OCI-LY7 (cell line): Measurements from ENCODE around the gene NPAT. TPM values are rescaled to one million over a fixed set of nuclear protein-coding genes. Genes with fewer than 3 reads are reported as not detected.
A peak's percentile ranks its signal among the peaks of the same experiment; 100 is the strongest.

Experiments
- BruUV-seq: library from RNA; stranded (reverse); fragments of 400-500 nt; replicated peaks from 2 replicates; lab custom pipeline; 2021; lab: Mats Ljungman, UMichigan
- CTCF ChIA-PET: fragments of 300-600 bp; sonication (Branson Sonifier 250); formaldehyde crosslinking; loops from one replicate; lab custom pipeline; 2022; ENCODE audit warnings: antibody characterized with exemption; ENCODE audit not compliant: unreplicated experiment; lab: Charles Lee
- POLR2A ChIA-PET: fragments of 300-600 bp; sonication (Branson Sonifier 250); formaldehyde crosslinking; loops from one replicate; lab custom pipeline; 2022; ENCODE audit warnings: antibody characterized with exemption; lab: Charles Lee
- DNase-seq: peaks from one replicate; pipeline ENCODE4 v3.0.0-alpha.2; 2015; ENCODE audit warnings: low spot score
- H2AFZ ChIP-seq: fragments of 200-600 bp; sonication (generic), shearing (Covaris generic); 2 replicates; pipeline ENCODE4 v1.6.1; 2014; ENCODE audit warnings: mild to moderate bottlenecking, antibody characterized with exemption, low read length, moderate library complexity
- H3K27ac ChIP-seq: fragments of 200-600 bp; sonication (generic); 2 replicates; pipeline ENCODE4 v1.5.1; 2014; ENCODE audit warnings: mixed run types, low read depth, mild to moderate bottlenecking, moderate library complexity, low read length, inconsistent platforms; ENCODE audit not compliant: poor library complexity, severe bottlenecking
- H3K36me3 ChIP-seq: fragments of 200-600 bp; sonication (generic); 2 replicates; pipeline ENCODE4 v1.6.1; 2014; ENCODE audit warnings: mild to moderate bottlenecking, antibody characterized with exemption, low read length, moderate library complexity, mixed read lengths; ENCODE audit not compliant: insufficient read depth
- H3K4me1 ChIP-seq: fragments of 200-600 bp; sonication (generic); 2 replicates; pipeline ENCODE4 v1.5.1; 2014; ENCODE audit warnings: mild to moderate bottlenecking, low read length; ENCODE audit not compliant: insufficient read depth, poor library complexity, severe bottlenecking
- H3K4me2 ChIP-seq: fragments of 200-600 bp; sonication (generic); 2 replicates; pipeline ENCODE4 v1.6.1; 2014; ENCODE audit warnings: mild to moderate bottlenecking, low read length
- H3K4me3 ChIP-seq: fragments of 200-600 bp; sonication (generic); 2 replicates; pipeline ENCODE4 v1.5.1; 2014; ENCODE audit warnings: mild to moderate bottlenecking, low read depth, low read length; ENCODE audit not compliant: poor library complexity, severe bottlenecking
- H3K79me2 ChIP-seq: fragments of 200-600 bp; sonication (generic); 2 replicates; pipeline ENCODE4 v1.6.1; 2016; ENCODE audit warnings: low read depth, mild to moderate bottlenecking, low read length, moderate library complexity, mixed read lengths; ENCODE audit not compliant: insufficient read depth
- H3K9me2 ChIP-seq: fragments of 200-600 bp; sonication (generic); 2 replicates; pipeline ENCODE4 v1.6.1; 2016; ENCODE audit warnings: mild to moderate bottlenecking, low read length, mixed read lengths; ENCODE audit not compliant: insufficient read depth
- H3K9me3 ChIP-seq: fragments of 200-600 bp; sonication (generic); 2 replicates; pipeline ENCODE4 v1.6.1; 2014; ENCODE audit warnings: mild to moderate bottlenecking, mixed run types, low read length, mixed read lengths
- H4K20me1 ChIP-seq: fragments of 200-600 bp; sonication (generic); 2 replicates; pipeline ENCODE4 v1.6.1; 2014; ENCODE audit warnings: mild to moderate bottlenecking, antibody characterized with exemption, low read length, moderate library complexity, mixed read lengths; ENCODE audit not compliant: insufficient read depth
- CTCF ChIP-seq: fragments of 200-600 bp; sonication (generic); conservative IDR thresholded peaks from 2 replicates; pipeline ENCODE4 v1.5.1; 2014; ENCODE audit warnings: mild to moderate bottlenecking, antibody characterized with exemption, low read length, moderate library complexity, mixed read lengths
- EZH2phosphoT487 ChIP-seq: fragments of 200-600 bp; sonication (generic); IDR thresholded peaks from 2 replicates; pipeline ENCODE4 v1.6.1; 2018; ENCODE audit warnings: low read depth, borderline replicate concordance, mild to moderate bottlenecking, mixed run types, antibody characterized with exemption, low read length, moderate library complexity, mixed read lengths
- intact Hi-C: fragments of 100-400 bp; cut with micrococcal nuclease; formaldehyde crosslinking; loops from one replicate; pipeline ENCODE4 v1.10.0; 2022; ENCODE audit not compliant: unreplicated experiment
- total RNA-seq, 2 experiments: library from RNA; depleted of rRNA in 1 of 2; stranded (reverse); fragments of >200 nt in 1 of 2; shearing (Covaris generic) in 1 of 2; gene quantifications; 2 replicates each; pipeline ENCODE4 v1.2.3, GENCODE V29; 2014 to 2022

NPAT gene
- total RNA-seq, 2 experiments from 2014 or later, result 22.6 to 26.9 TPM

GRCh38 chr11:108131993-108132392, 90.4 kb downstream of the NPAT start:
- Histone ChIP-seq H3K79me2 (no peaks in the 10 kb centered on the region), H3K9me2 (no peaks in the 10 kb centered on the region), H3K4me3 (no peak overlapping the region), H3K9me3 (no peaks in the 10 kb centered on the region), H4K20me1 (no peaks in the 10 kb centered on the region), H3K4me1 (peaks cover 4% of the 10 kb centered on the region), H2AFZ (no peak overlapping the region), H3K27ac (no peak overlapping the region), H3K36me3 (peaks cover 58% of the 10 kb centered on the region), H3K4me2 (no peak overlapping the region)
- POLR2A ChIA-PET, result interaction anchor here (0.7 kb wide), 1 partner anchor 97 kb away, joined by 8 read pairs; no protein-coding TSS in a partner anchor
- intact Hi-C loops, result no loop called here
- CTCF ChIA-PET, result no interaction called here
- no peak for TF ChIP-seq CTCF
- no peak for TF ChIP-seq EZH2phosphoT487
- DNase-seq, result no peak
- no TSS peak for BruUV-seq

- TF ChIP-seq CTCF (no peak), EZH2phosphoT487 (no peak)
- ChIA-PET POLR2A (interaction anchor here (0.7 kb wide), 1 partner anchor 535 kb away, joined by 3 read pairs; no protein-coding TSS in a partner anchor), CTCF (no interaction called here)
- Histone ChIP-seq H3K9me3 (no peaks in the 10 kb centered on the region), H3K4me3 (no peak overlapping the region), H4K20me1 (no peaks in the 10 kb centered on the region), H3K4me1 (peaks cover 12% of the 10 kb centered on the region), H2AFZ (no peak overlapping the region), H3K79me2 (peaks cover 14% of the 10 kb centered on the region), H3K9me2 (no peaks in the 10 kb centered on the region), H3K27ac (no peak overlapping the region), H3K36me3 (peaks cover 44% of the 10 kb centered on the region), H3K4me2 (no peak overlapping the region)
- no peak for DNase-seq
- intact Hi-C loops, result no loop called here
- no TSS peak for BruUV-seq
These were observed 93.7 kb downstream of the NPAT start for GRCh38 chr11:108128772-108129171.

- no TSS peak for BruUV-seq
- TF ChIP-seq CTCF (no peak), EZH2phosphoT487 (no peak)
- Histone ChIP-seq H3K4me2 (no peak overlapping the region), H2AFZ (no peak overlapping the region), H3K4me3 (no peak overlapping the region), H3K9me2 (no peaks in the 10 kb centered on the region), H4K20me1 (no peaks in the 10 kb centered on the region), H3K36me3 (peaks cover 25% of the 10 kb centered on the region), H3K9me3 (no peaks in the 10 kb centered on the region), H3K27ac (peak overlapping the region; percentile 24), H3K4me1 (peaks cover 35% of the 10 kb centered on the region), H3K79me2 (peaks cover 36% of the 10 kb centered on the region)
- POLR2A ChIA-PET, result interaction anchor here (1.3 kb wide), 1 partner anchor 18 kb away, joined by 4 read pairs; no protein-coding TSS in a partner anchor
- CTCF ChIA-PET, result no interaction called here
- no peak for DNase-seq
- intact Hi-C loops, result no loop called here
These were observed 97.3 kb downstream of the NPAT start for GRCh38 chr11:108125096-108125495.
